Neural cell (in vitro differentiated cells): Measurements from ENCODE around the gene SNRPF.

Experiments used
- CTCF ChIP-seq: fragments of 450-650 bp; IDR thresholded peaks from 2 replicates; pipeline ENCODE4 v1.5.1; 2014; ENCODE audit warnings: antibody characterized with exemption, mild to moderate bottlenecking, moderate library complexity; ENCODE audit not compliant: poor library complexity, severe bottlenecking
- EP300 ChIP-seq: fragments of 450-650 bp; conservative IDR thresholded peaks from 2 replicates; pipeline ENCODE4 v1.6.1; 2014; ENCODE audit warnings: antibody characterized with exemption, mild to moderate bottlenecking, moderate library complexity; ENCODE audit not compliant: poor library complexity, severe bottlenecking
- POLR2AphosphoS5 ChIP-seq: IDR thresholded peaks from 2 replicates; pipeline ENCODE4 v1.6.1; 2012
- RAD21 ChIP-seq: fragments of 450-650 bp; conservative IDR thresholded peaks from 2 replicates; pipeline ENCODE4 v1.6.1; 2014; ENCODE audit warnings: antibody characterized with exemption, mild to moderate bottlenecking, moderate library complexity
- REST ChIP-seq: IDR thresholded peaks from 2 replicates; pipeline ENCODE4 v1.6.1; 2012; ENCODE audit warnings: borderline replicate concordance

- TF ChIP-seq CTCF, result no peak
- no peak for TF ChIP-seq EP300
- no peak for TF ChIP-seq REST
- no peak for TF ChIP-seq RAD21
- TF ChIP-seq POLR2AphosphoS5, result no peak
These were observed 22.0 kb upstream of the SNRPF start for GRCh38 chr12:95836630-95837239.
